H9 (cell line): ENCODE results near the gene COL27A1. TPM values are rescaled to one million over a fixed set of nuclear protein-coding genes. Genes with fewer than 3 reads are reported as not detected.

Experiments used
- DNase-seq: peaks from one replicate; pipeline ENCODE4 v3.0.0-alpha.2; 2017
- H2AFZ ChIP-seq: one replicate; pipeline ENCODE4 v1.6.1; 2013; ENCODE audit warnings: mild to moderate bottlenecking, low read length, control low read depth, moderate library complexity
- H2AK5ac ChIP-seq: 2 replicates; pipeline ENCODE4 v1.6.1; 2013; ENCODE audit warnings: low read length, control low read depth, mixed read lengths; ENCODE audit not compliant: insufficient read length
- H2BK120ac ChIP-seq: one replicate; pipeline ENCODE4 v1.6.1; 2013; ENCODE audit warnings: low read depth, mild to moderate bottlenecking, low read length, control low read depth, inconsistent platforms; ENCODE audit not compliant: poor library complexity, severe bottlenecking
- H2BK12ac ChIP-seq: 2 replicates; pipeline ENCODE4 v1.6.1; 2013; ENCODE audit warnings: low read length, control low read depth, mixed read lengths, low read depth; ENCODE audit not compliant: insufficient read length
- H2BK15ac ChIP-seq: 2 replicates; pipeline ENCODE4 v1.6.1; 2013; ENCODE audit warnings: low read depth, low read length, control low read depth
- H2BK20ac ChIP-seq: one replicate; pipeline ENCODE4 v1.6.1; 2013; ENCODE audit warnings: low read depth, mild to moderate bottlenecking, low read length, control low read depth, inconsistent platforms; ENCODE audit not compliant: poor library complexity, severe bottlenecking
- H2BK5ac ChIP-seq: 2 replicates; pipeline ENCODE4 v1.6.1; 2013; ENCODE audit warnings: low read length, control low read depth, mixed read lengths; ENCODE audit not compliant: insufficient read length
- H3K14ac ChIP-seq: 2 replicates; pipeline ENCODE4 v1.6.1; 2013; ENCODE audit warnings: low read length, control low read depth; ENCODE audit not compliant: insufficient read depth
- H3K18ac ChIP-seq: 2 replicates; pipeline ENCODE4 v1.6.1; 2013; ENCODE audit warnings: low read depth, mild to moderate bottlenecking, mixed read lengths, low read length, control low read depth; ENCODE audit not compliant: insufficient read length
- H3K23ac ChIP-seq: 2 replicates; pipeline ENCODE4 v1.6.1; 2013; ENCODE audit warnings: low read length, control low read depth, mixed read lengths, low read depth; ENCODE audit not compliant: insufficient read length
- H3K23me2 ChIP-seq: 2 replicates; pipeline ENCODE4 v1.6.1; 2013; ENCODE audit warnings: low read depth, mild to moderate bottlenecking, mixed read lengths, low read length, control low read depth; ENCODE audit not compliant: insufficient read length, poor library complexity, severe bottlenecking
- H3K27ac ChIP-seq: 2 replicates; pipeline ENCODE4 v1.5.1; 2013; ENCODE audit warnings: low read length, control low read depth, mixed read lengths, low read depth; ENCODE audit not compliant: insufficient read length
- H3K27me3 ChIP-seq: 2 replicates; pipeline ENCODE4 v1.6.1; 2013; ENCODE audit warnings: low read length, control low read depth, inconsistent platforms; ENCODE audit not compliant: insufficient read depth
- H3K4ac ChIP-seq: 2 replicates; pipeline ENCODE4 v1.6.1; 2013; ENCODE audit warnings: low read depth, mild to moderate bottlenecking, control low read depth, inconsistent platforms, low read length, moderate library complexity
- H3K4me1 ChIP-seq: 2 replicates; pipeline ENCODE4 v1.6.1; 2013; ENCODE audit warnings: low read length, control low read depth, inconsistent platforms; ENCODE audit not compliant: insufficient read depth
- H3K4me2 ChIP-seq: 2 replicates; pipeline ENCODE4 v1.6.1; 2013; ENCODE audit warnings: low read length, control low read depth, mixed read lengths; ENCODE audit not compliant: insufficient read length, insufficient read depth
- H3K56ac ChIP-seq: 2 replicates; pipeline ENCODE4 v1.6.1; 2013; ENCODE audit warnings: low read depth, mild to moderate bottlenecking, mixed read lengths, low read length, control low read depth; ENCODE audit not compliant: insufficient read length
- H3K79me1 ChIP-seq: 2 replicates; pipeline ENCODE4 v1.6.1; 2013; ENCODE audit warnings: low read depth, mild to moderate bottlenecking, moderate library complexity, low read length, control low read depth, inconsistent platforms; ENCODE audit not compliant: insufficient read depth, poor library complexity, severe bottlenecking
- H3K79me2 ChIP-seq: 2 replicates; pipeline ENCODE4 v1.6.1; 2013; ENCODE audit warnings: low read length, control low read depth, inconsistent platforms; ENCODE audit not compliant: insufficient read depth
- H3K9ac ChIP-seq: 2 replicates; pipeline ENCODE4 v1.6.1; 2013; ENCODE audit warnings: low read length, control low read depth, mixed read lengths; ENCODE audit not compliant: insufficient read length; ENCODE audit errors: extremely low read depth
- H3K9me3 ChIP-seq: one replicate; pipeline ENCODE4 v1.6.1; 2013; ENCODE audit warnings: low read depth, low read length, inconsistent platforms; ENCODE audit not compliant: control insufficient read depth
- H3T11ph ChIP-seq: one replicate; pipeline ENCODE4 v1.6.1; 2013; ENCODE audit warnings: mild to moderate bottlenecking, low read length, control low read depth, inconsistent platforms
- H4K20me1 ChIP-seq: one replicate; pipeline ENCODE4 v1.6.1; 2013; ENCODE audit not compliant: control insufficient read depth, insufficient read length, insufficient read depth
- H4K5ac ChIP-seq: 2 replicates; pipeline ENCODE4 v1.6.1; 2013; ENCODE audit warnings: low read depth, mild to moderate bottlenecking, mixed read lengths, low read length, control low read depth; ENCODE audit not compliant: insufficient read length
- H4K8ac ChIP-seq: replicated peaks from 2 replicates; pipeline ENCODE4 v1.6.1; 2013; ENCODE audit warnings: low read length, control low read depth, mixed read lengths, low read depth; ENCODE audit not compliant: insufficient read length
- H4K91ac ChIP-seq: 2 replicates; pipeline ENCODE4 v1.6.1; 2013; ENCODE audit warnings: low read depth, mild to moderate bottlenecking, moderate library complexity, mixed read lengths, low read length, control low read depth; ENCODE audit not compliant: insufficient read length
- H3K27ac Mint-ChIP-seq, 3 experiments: 2 replicates in 2 of 3; 3 replicates in 1 of 3; pipeline ENCODE4 v1.8.0; 2020 to 2021; ENCODE audit warnings: mixed read lengths in 3 of 3, mild to moderate bottlenecking in 1 of 3, moderate library complexity in 1 of 3
- H3K27me3 Mint-ChIP-seq: 2 replicates; pipeline ENCODE4 v1.8.0; 2021; ENCODE audit warnings: low read depth, mild to moderate bottlenecking, moderate library complexity, mixed read lengths
- H3K36me3 Mint-ChIP-seq, 3 experiments: 2 replicates in 2 of 3; 3 replicates in 1 of 3; pipeline ENCODE4 v1.8.0; 2020 to 2021; ENCODE audit warnings: low read depth in 3 of 3, mixed read lengths in 3 of 3; ENCODE audit not compliant: insufficient read depth in 1 of 3
- H3K4me1 Mint-ChIP-seq, 2 experiments: 2 replicates each; pipeline ENCODE4 v1.8.0; 2020; ENCODE audit warnings: mixed read lengths in 2 of 2
- H3K4me3 Mint-ChIP-seq, 2 experiments: 2 replicates in 1 of 2; 3 replicates in 1 of 2; pipeline ENCODE4 v1.8.0; 2020 to 2021; ENCODE audit warnings: mild to moderate bottlenecking in 2 of 2, mixed read lengths in 2 of 2, moderate library complexity in 1 of 2
- H3K9me3 Mint-ChIP-seq, 2 experiments: 2 replicates in 1 of 2; 3 replicates in 1 of 2; pipeline ENCODE4 v1.8.0; 2020; ENCODE audit warnings: mild to moderate bottlenecking in 2 of 2, mixed read lengths in 2 of 2, moderate library complexity in 1 of 2
- CTCF ChIP-seq: fragments of 200-600 bp; sonication (generic); conservative IDR thresholded peaks from 3 replicates; pipeline ENCODE4 v1.8.0; 2021; ENCODE audit warnings: antibody characterized with exemption, mild to moderate bottlenecking
- WGBS: extraction: QIAGEN DNeasy Blood & Tissue Kit; methylation state at CpG from one replicate; pipeline ENCODE4 v1.1.7; 2013; ENCODE audit warnings: missing lambda C conversion rate, low lambda C conversion rate, mixed read lengths; ENCODE audit not compliant: insufficient read length; ENCODE audit errors: extremely low coverage; 5-methylcytosine and 5-hydroxymethylcytosine counted together
- total RNA-seq: library from RNA; stranded (reverse); gene quantifications from 2 replicates; pipeline ENCODE4 v1.2.1, GENCODE V29; 2021

COL27A1 gene
- total RNA-seq, 1 experiment from 2014 or later, result 17.9 TPM

GRCh38 chr9:114238891-114239875 lies 83.8 kb downstream of the COL27A1 start:
- Histone ChIP-seq H3K9me3 (no peaks in the 10 kb centered on the region), H3K9ac (no peak overlapping the region), H3K14ac (no peak overlapping the region; the same call in 1 of the 2 replicates), H3T11ph (no peak overlapping the region), H3K18ac (no peak overlapping the region), H2AFZ (no peak overlapping the region), H2BK12ac (no peak overlapping the region), H3K23me2 (no peaks in the 10 kb centered on the region), H3K79me2 (no peaks in the 10 kb centered on the region), H4K5ac (no peak overlapping the region), H3K27me3 (no peaks in the 10 kb centered on the region), H2BK15ac (no peak overlapping the region), H2BK5ac (no peak overlapping the region), H4K8ac (no peak overlapping the region), H3K23ac (no peak overlapping the region), H2AK5ac (no peak overlapping the region), H3K79me1 (no peaks in the 10 kb centered on the region), H4K91ac (no peak overlapping the region), H3K56ac (no peak overlapping the region), H4K20me1 (no peaks in the 10 kb centered on the region), H2BK120ac (no peak overlapping the region), H3K4me2 (no peak overlapping the region), H3K27ac (no peak overlapping the region), H2BK20ac (no peak overlapping the region), H3K4ac (no peak overlapping the region), H3K4me1 (no peaks in the 10 kb centered on the region; the same call in 1 of the 2 replicates)
- peak; percentile 55 for TF ChIP-seq CTCF
- no peak overlapping the region for H3K4me3 Mint-ChIP-seq
- no peaks in the 10 kb centered on the region for H3K9me3 Mint-ChIP-seq
- no CpG with 5 or more reads among the region's 14 CpGs for WGBS
- peaks cover 0 to 14% (median 0%) of the 10 kb centered on the region in 3 experiments; a peak in 1 of 7 replicates for H3K36me3 Mint-ChIP-seq
- no peaks in the 10 kb centered on the region; the same call in 1 of the 2 replicates for H3K27me3 Mint-ChIP-seq
- peak; percentile 43 for DNase-seq
- H3K4me1 Mint-ChIP-seq, result peaks cover 10 to 26% of the 10 kb centered on the region in 2 experiments
- peak overlapping the region in 2 of 3 experiments; percentile 72 to 79; a peak in 4 of 7 replicates for H3K27ac Mint-ChIP-seq
